K562 (cell line): ENCODE data around the gene PTPN14.

Source experiments
- CEBPB ChIP-seq: fragments of 450-650 bp; IDR thresholded peaks from 2 replicates; pipeline ENCODE4 v1.6.1; 2016; ENCODE audit warnings: missing genetic modification characterization, missing compliant biosample characterization
- POLR2A ChIP-seq: fragments of 450-650 bp; conservative IDR thresholded peaks from 2 replicates; pipeline ENCODE4 v1.6.1; 2016
- RBM22 ChIP-seq: fragments of 200-400 bp; formaldehyde crosslinking; IDR thresholded peaks from 2 replicates; pipeline ENCODE4 v1.6.1; 2018; ENCODE audit warnings: low read length, low read depth; ENCODE audit not compliant: poor library complexity, severe bottlenecking
- TAF1 ChIP-seq: IDR thresholded peaks from 2 replicates; pipeline ENCODE4 v1.6.1; 2011; ENCODE audit warnings: mild to moderate bottlenecking, low read length, moderate library complexity; ENCODE audit not compliant: insufficient read depth, control insufficient read depth, severe bottlenecking; ENCODE audit errors: extremely low read depth
- TF ChIP-seq, protein P1 (sequence below), 2 experiments: IDR thresholded peaks; 2 replicates each; pipeline ENCODE4 v1.6.1; 2011; ENCODE audit warnings: borderline replicate concordance in 1 of 2, control low read depth in 1 of 2, low read depth in 1 of 2, low read length in 1 of 2, mild to moderate bottlenecking in 1 of 2, mixed read lengths in 1 of 2, moderate library complexity in 1 of 2; ENCODE audit not compliant: insufficient read depth in 1 of 2, insufficient read length in 1 of 2, poor library complexity in 1 of 2, severe bottlenecking in 1 of 2; ENCODE audit errors: extremely low read depth in 1 of 2

DNA sequence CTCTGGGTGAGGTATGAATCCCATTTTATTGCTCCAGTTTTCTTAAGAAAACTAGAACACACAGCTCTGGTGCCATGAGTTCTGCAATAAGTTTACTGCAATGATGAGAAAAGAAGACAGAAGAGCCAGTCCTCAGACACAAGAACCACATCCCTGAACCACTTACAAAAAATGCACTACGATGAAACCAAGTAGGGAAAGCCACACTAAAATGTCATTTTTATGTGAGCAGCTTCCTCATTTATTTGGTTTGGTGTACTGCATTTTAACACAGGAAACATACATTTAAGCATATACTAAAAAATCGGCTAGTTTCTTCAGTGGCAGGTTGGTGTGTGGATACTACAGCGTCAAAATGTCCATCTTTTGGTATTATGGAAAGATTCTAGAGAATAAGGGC is 95.9 kb downstream of the PTPN14 start:
- TF ChIP-seq, protein P1, sequence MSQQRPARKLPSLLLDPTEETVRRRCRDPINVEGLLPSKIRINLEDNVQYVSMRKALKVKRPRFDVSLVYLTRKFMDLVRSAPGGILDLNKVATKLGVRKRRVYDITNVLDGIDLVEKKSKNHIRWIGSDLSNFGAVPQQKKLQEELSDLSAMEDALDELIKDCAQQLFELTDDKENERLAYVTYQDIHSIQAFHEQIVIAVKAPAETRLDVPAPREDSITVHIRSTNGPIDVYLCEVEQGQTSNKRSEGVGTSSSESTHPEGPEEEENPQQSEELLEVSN (IDR thresholded peaks at IDR 0.05; ENCODE audit: borderline replicate concordance in 1 of 2, extremely low read depth in 1 of 2, insufficient read depth in 1 of 2, insufficient read length in 1 of 2, low read depth in 1 of 2, low read length in 1 of 2, poor library complexity in 1 of 2, severe bottlenecking in 1 of 2): no peak
- TF ChIP-seq POLR2A (no peak), TAF1 (no peak), CEBPB (no peak), RBM22 (no peak)
